Left ventricle myocardium inferior (tissue), 1 donor: Measurements from ENCODE around the gene FYB1. TPM values are rescaled to one million over a fixed set of nuclear protein-coding genes. Genes with fewer than 3 reads are reported as not detected.

Experiments used
- DNase-seq: peaks from one replicate; pipeline ENCODE4 v3.0.0-alpha.2; 2020
- H3K27ac ChIP-seq: fragments of 200-600 bp; replicated peaks from 2 replicates; pipeline ENCODE4 v1.8.0; 2021
- H3K27me3 ChIP-seq: fragments of 200-600 bp; 2 replicates; pipeline ENCODE4 v1.8.0; 2021; ENCODE audit warnings: low read depth
- H3K36me3 ChIP-seq: fragments of 200-600 bp; 2 replicates; pipeline ENCODE4 v1.8.0; 2021
- H3K4me1 ChIP-seq: fragments of 200-600 bp; 2 replicates; pipeline ENCODE4 v1.8.0; 2021
- H3K4me3 ChIP-seq: fragments of 200-600 bp; 2 replicates; pipeline ENCODE4 v1.8.0; 2021; ENCODE audit warnings: mild to moderate bottlenecking, moderate library complexity
- H3K9me3 ChIP-seq: fragments of 200-600 bp; replicated peaks from 2 replicates; pipeline ENCODE4 v1.8.0; 2021
- CTCF ChIP-seq: fragments of 200-600 bp; IDR thresholded peaks from 2 replicates; pipeline ENCODE4 v1.8.0; 2021; ENCODE audit warnings: antibody characterized with exemption, mild to moderate bottlenecking, borderline replicate concordance
- intact Hi-C: fragments of 100-400 bp; cut with micrococcal nuclease; formaldehyde crosslinking; loops from one replicate; pipeline ENCODE4 v1.11.0; 2022
- total RNA-seq: library from RNA; stranded (reverse); fragmentation: NEBNext Ultra II Directional; extraction: Animal tissue kit (Norgen Biotek cat#: 25700); gene quantifications from one replicate; pipeline ENCODE4 v1.2.1, GENCODE V29; 2021
- donor health status: DM: no; HTN: yes; CAD: no; lungs with severe emphysema.

Gene FYB1
- total RNA-seq, 1 donor from 2014 or later = 4.9 TPM

GRCh38 chr5:39260095-39260494 lies 40.7 kb upstream of the FYB1 start:
- peaks cover 5% of the 10 kb centered on the region for H3K27me3 ChIP-seq
- no peak for TF ChIP-seq CTCF
- no peak overlapping the region for H3K4me3 ChIP-seq
- H3K4me1 ChIP-seq = no peaks in the 10 kb centered on the region
- intact Hi-C loops = no loop called here
- DNase-seq = no peak
- H3K36me3 ChIP-seq = no peaks in the 10 kb centered on the region
- no peaks in the 10 kb centered on the region for H3K9me3 ChIP-seq
- H3K27ac ChIP-seq = no peak overlapping the region

- intact Hi-C loops = no loop called here
- H3K4me3 ChIP-seq = no peak overlapping the region
- no peak for TF ChIP-seq CTCF
These were observed 38.2 kb upstream of the FYB1 start for GRCh38 chr5:39257554-39257953.

GRCh38 chr5:39256477-39257235 lies 37.3 kb upstream of the FYB1 start:
- Histone ChIP-seq H3K27ac (no peak overlapping the region), H3K36me3 (no peaks in the 10 kb centered on the region), H3K4me3 (no peak overlapping the region), H3K27me3 (peaks cover 5% of the 10 kb centered on the region), H3K9me3 (no peaks in the 10 kb centered on the region), H3K4me1 (no peaks in the 10 kb centered on the region)
- TF ChIP-seq CTCF = no peak
- intact Hi-C loops = no loop called here
- no peak for DNase-seq

More at GRCh38 chr5:39257554-39257953, 38.2 kb upstream of the FYB1 start:
- Histone ChIP-seq H3K27me3 (peaks cover 5% of the 10 kb centered on the region), H3K9me3 (no peaks in the 10 kb centered on the region), H3K27ac (no peak overlapping the region), H3K4me1 (no peaks in the 10 kb centered on the region), H3K36me3 (no peaks in the 10 kb centered on the region)
- no peak for DNase-seq

- DNase-seq = no peak
- H3K27ac ChIP-seq = no peak overlapping the region
- no peaks in the 10 kb centered on the region for H3K9me3 ChIP-seq
- no peaks in the 10 kb centered on the region for H3K36me3 ChIP-seq
- peaks cover 5% of the 10 kb centered on the region for H3K27me3 ChIP-seq
- no peak for TF ChIP-seq CTCF
- no peak overlapping the region for H3K4me3 ChIP-seq
- intact Hi-C loops = no loop called here
- H3K4me1 ChIP-seq = no peaks in the 10 kb centered on the region
These were observed 36.0 kb upstream of the FYB1 start for GRCh38 chr5:39255406-39255805.

- no peak for DNase-seq
- no peaks in the 10 kb centered on the region for H3K9me3 ChIP-seq
- no peak for TF ChIP-seq CTCF
- H3K4me1 ChIP-seq = no peaks in the 10 kb centered on the region
- intact Hi-C loops = no loop called here
- H3K4me3 ChIP-seq = no peak overlapping the region
- H3K27me3 ChIP-seq = peaks cover 5% of the 10 kb centered on the region
- no peaks in the 10 kb centered on the region for H3K36me3 ChIP-seq
- H3K27ac ChIP-seq = no peak overlapping the region
These were observed 35.3 kb upstream of the FYB1 start for GRCh38 chr5:39254671-39255070.
